SK-N-MC (cell line): Measurements from ENCODE around the gene OR4F6.
"Not testable (repeated sequence)": the region's sequence is repeated elsewhere in the genome, so short reads cannot be mapped to it uniquely, and the experiment has no call there.

Source experiments
- EZH2 ChIP-seq: fragments of 200-600 bp; sonication (generic); IDR thresholded peaks from one replicate; pipeline ENCODE4 v1.6.1; 2017; ENCODE audit warnings: antibody characterized with exemption
- POLR2AphosphoS5 ChIP-seq: IDR thresholded peaks from 2 replicates; pipeline ENCODE4 v1.6.1; 2012; ENCODE audit warnings: mild to moderate bottlenecking, low read depth, low read length, borderline replicate concordance

- not testable (repeated sequence) for TF ChIP-seq EZH2, POLR2AphosphoS5
Measured at GRCh38 chr15:101778576-101778975, 24.7 kb upstream of the OR4F6 start.
